H1 (cell line): ENCODE measurements around the gene ZNF665. TPM values are rescaled to one million over a fixed set of nuclear protein-coding genes. Genes with fewer than 3 reads are reported as not detected.
A peak's percentile ranks its signal among the peaks of the same experiment; 100 is the strongest.

Source experiments
- CTCF ChIA-PET: fragments of 300-600 bp; sonication (Branson Sonifier 250); formaldehyde crosslinking; loops from one replicate; lab custom pipeline; 2021; ENCODE audit not compliant: partially characterized antibody; lab: Charles Lee
- POLR2A ChIA-PET: fragments of 300-600 bp; sonication (Branson Sonifier 250); formaldehyde crosslinking; loops from one replicate; lab custom pipeline; 2021; ENCODE audit warnings: inconsistent platforms; ENCODE audit not compliant: partially characterized antibody; lab: Charles Lee
- DNase-seq, 2 experiments: peaks; one replicate each; pipeline versions ENCODE4 v3.0.0 to v3.0.0-alpha.2; 2010 to 2022; ENCODE audit warnings: low spot score in 2 of 2, low read depth in 1 of 2, mixed read lengths in 1 of 2
- FAIRE-seq: peaks from 2 replicates; lab custom pipeline; 2011; peaks lifted over from hg19 to GRCh38; lab: Jason Lieb, UNC
- H2AFZ ChIP-seq: 2 replicates; pipeline ENCODE4 v1.8.1; 2012; ENCODE audit warnings: low read length, inconsistent platforms
- H2AK5ac ChIP-seq: 2 replicates; pipeline ENCODE4 v1.6.1; 2013; ENCODE audit warnings: low read depth, low read length
- H2BK120ac ChIP-seq: replicated peaks from 2 replicates; pipeline ENCODE3; 2013; ENCODE audit warnings: low read depth, low read length, inconsistent platforms
- H2BK12ac ChIP-seq: 2 replicates; pipeline ENCODE4 v1.6.1; 2013; ENCODE audit warnings: low read depth, low read length
- H2BK15ac ChIP-seq: 2 replicates; pipeline ENCODE4 v1.6.1; 2013; ENCODE audit warnings: low read length
- H2BK20ac ChIP-seq: 2 replicates; pipeline ENCODE4 v1.6.1; 2013; ENCODE audit warnings: low read length
- H2BK5ac ChIP-seq: 2 replicates; pipeline ENCODE4 v1.6.1; 2013; ENCODE audit warnings: low read depth, low read length
- H3K14ac ChIP-seq: 2 replicates; pipeline ENCODE4 v1.6.1; 2013; ENCODE audit warnings: inconsistent platforms; ENCODE audit not compliant: insufficient read length
- H3K18ac ChIP-seq: 2 replicates; pipeline ENCODE4 v1.6.1; 2013; ENCODE audit warnings: low read length; ENCODE audit errors: extremely low read depth
- H3K23ac ChIP-seq: 2 replicates; pipeline ENCODE4 v1.6.1; 2013; ENCODE audit warnings: inconsistent platforms; ENCODE audit not compliant: insufficient read length
- H3K23me2 ChIP-seq: 2 replicates; pipeline ENCODE4 v1.6.1; 2013; ENCODE audit warnings: low read depth, low read length
- H3K27ac ChIP-seq: 2 replicates; pipeline ENCODE4 v1.6.1; 2011; ENCODE audit warnings: low read depth, low read length, inconsistent platforms
- H3K27me3 ChIP-seq, 4 experiments: replicated peaks in 1 of 4; 1 replicate in 1 of 4; 2 replicates in 3 of 4; pipeline versions ENCODE4 v1.6.1 to v1.8.1; 2011 to 2013; ENCODE audit warnings: low read length in 3 of 4, mild to moderate bottlenecking in 3 of 4, inconsistent platforms in 2 of 4, mixed read lengths in 2 of 4, moderate library complexity in 1 of 4; ENCODE audit not compliant: control insufficient read depth in 3 of 4, insufficient read depth in 3 of 4; ENCODE audit errors: extremely low read depth in 1 of 4
- H3K36me3 ChIP-seq, 4 experiments: 2 replicates each; pipeline versions ENCODE4 v1.6.1 to v1.8.1; 2011 to 2013; ENCODE audit warnings: mild to moderate bottlenecking in 4 of 4, low read length in 3 of 4, moderate library complexity in 2 of 4, control low read depth in 1 of 4, inconsistent platforms in 1 of 4; ENCODE audit not compliant: insufficient read depth in 4 of 4, control insufficient read depth in 2 of 4
- H3K4ac ChIP-seq: replicated peaks from 2 replicates; pipeline ENCODE3; 2013; ENCODE audit warnings: low read length, low read depth, mixed read lengths, inconsistent platforms; ENCODE audit not compliant: insufficient read length
- H3K4me1 ChIP-seq, 4 experiments: replicated peaks in 1 of 4; 1 replicate in 1 of 4; 2 replicates in 3 of 4; pipeline versions ENCODE4 v1.6.1 to v1.8.1; 2011 to 2013; ENCODE audit warnings: low read length in 3 of 4, inconsistent platforms in 2 of 4, mixed read lengths in 1 of 4; ENCODE audit not compliant: insufficient read depth in 4 of 4, control insufficient read depth in 3 of 4
- H3K4me2 ChIP-seq, 2 experiments: 2 replicates each; pipeline versions ENCODE4 v1.6.1 to v1.8.1; 2011 to 2013; ENCODE audit warnings: low read depth in 2 of 2, low read length in 2 of 2, control low read depth in 1 of 2, inconsistent platforms in 1 of 2, mild to moderate bottlenecking in 1 of 2; ENCODE audit not compliant: insufficient read depth in 1 of 2
- H3K4me3 ChIP-seq, 4 experiments: fragments of 200-600, 300-600 bp in 1 of 4; sonication (generic), shearing (Covaris generic), sonication (Bioruptor Twin) in 1 of 4; 2 replicates each; pipeline versions ENCODE4 v1.5.1 to v1.8.1; 2011 to 2016; ENCODE audit warnings: low read length in 4 of 4, low read depth in 3 of 4, control low read depth in 2 of 4, inconsistent platforms in 2 of 4, mild to moderate bottlenecking in 2 of 4, mixed read lengths in 1 of 4, moderate library complexity in 1 of 4; ENCODE audit not compliant: insufficient read depth in 2 of 4; ENCODE audit errors: extremely low read depth in 1 of 4
- H3K56ac ChIP-seq: replicated peaks from 2 replicates; pipeline ENCODE3; 2013; ENCODE audit warnings: low read depth, mild to moderate bottlenecking, mixed read lengths, low read length, inconsistent platforms; ENCODE audit not compliant: insufficient read length
- H3K79me1 ChIP-seq: 2 replicates; pipeline ENCODE4 v1.6.1; 2013; ENCODE audit warnings: low read depth, low read length, control low read depth
- H3K79me2 ChIP-seq, 2 experiments: 2 replicates each; pipeline versions ENCODE4 v1.6.1 to v1.8.1; 2012 to 2013; ENCODE audit warnings: low read length in 2 of 2, mild to moderate bottlenecking in 2 of 2, inconsistent platforms in 1 of 2; ENCODE audit not compliant: insufficient read depth in 2 of 2, control insufficient read depth in 1 of 2
- H3K9ac ChIP-seq, 4 experiments: replicated peaks in 1 of 4; 1 replicate in 1 of 4; 2 replicates in 3 of 4; pipeline versions ENCODE4 v1.6.1 to v1.8.1; 2011 to 2013; ENCODE audit warnings: low read depth in 3 of 4, low read length in 3 of 4, control low read depth in 2 of 4, mild to moderate bottlenecking in 2 of 4, moderate library complexity in 2 of 4, inconsistent platforms in 1 of 4; ENCODE audit errors: extremely low read depth in 1 of 4
- H3K9me3 ChIP-seq, 2 experiments: 2 replicates each; pipeline versions ENCODE4 v1.6.1 to v1.8.1; 2012 to 2013; ENCODE audit warnings: mild to moderate bottlenecking in 2 of 2, moderate library complexity in 2 of 2, control low read depth in 1 of 2, inconsistent platforms in 1 of 2, low read depth in 1 of 2, low read length in 1 of 2, mixed read lengths in 1 of 2; ENCODE audit not compliant: insufficient read depth in 2 of 2
- H4K20me1 ChIP-seq, 2 experiments: replicated peaks in 1 of 2; 2 replicates each; pipeline versions ENCODE3 to v1.8.1; 2011 to 2013; ENCODE audit warnings: inconsistent platforms in 2 of 2, low read length in 2 of 2, mild to moderate bottlenecking in 1 of 2; ENCODE audit not compliant: insufficient read depth in 2 of 2, control insufficient read depth in 1 of 2
- H4K5ac ChIP-seq: 2 replicates; pipeline ENCODE4 v1.6.1; 2013; ENCODE audit warnings: low read length, low read depth, mixed read lengths, inconsistent platforms; ENCODE audit not compliant: insufficient read length
- H4K8ac ChIP-seq: 2 replicates; pipeline ENCODE4 v1.8.0; 2013; ENCODE audit warnings: mild to moderate bottlenecking, moderate library complexity, low read length, inconsistent platforms; ENCODE audit not compliant: insufficient read depth; ENCODE audit errors: extremely low read depth
- H4K91ac ChIP-seq: replicated peaks from 2 replicates; pipeline ENCODE3; 2013; ENCODE audit warnings: low read length, mixed read lengths, inconsistent platforms; ENCODE audit not compliant: insufficient read length
- PHF8 ChIP-seq: fragments of 200-600 bp; sonication (generic); conservative IDR thresholded peaks from 2 replicates; pipeline ENCODE4 v1.7.1; 2012; ENCODE audit warnings: low read depth, mild to moderate bottlenecking, inconsistent platforms, low read length, moderate library complexity
- ZNF274 ChIP-seq: IDR thresholded peaks from 2 replicates; pipeline ENCODE4 v1.7.0; 2012; ENCODE audit warnings: low read length, borderline replicate concordance; ENCODE audit errors: extremely low read depth
- WGBS, 2 experiments: shearing (Covaris generic) in 1 of 2; methylation state at CpG; one replicate each; pipeline versions ENCODE4 v1.1.6 to v1.1.7; 2013 to 2015; ENCODE audit warnings: low lambda C conversion rate in 2 of 2, mixed read lengths in 2 of 2, inconsistent platforms in 1 of 2, low coverage in 1 of 2, missing lambda C conversion rate in 1 of 2; ENCODE audit not compliant: insufficient replicate concordance in 2 of 2, insufficient coverage in 1 of 2, insufficient read length in 1 of 2; ENCODE audit errors: extremely low coverage in 1 of 2, missing lambda C conversion rate in 1 of 2; 5-methylcytosine and 5-hydroxymethylcytosine counted together
- polyA plus RNA-seq, 7 experiments: library from polyadenylated mRNA; depleted of rRNA in 3 of 7; stranded (reverse) in 5 of 7; unstranded in 2 of 7; fragments of >200 nt in 5 of 7; fragments of 200-250 nt in 2 of 7; gene quantifications; 1 replicate in 5 of 7; 2 replicates in 1 of 7; 4 replicates in 1 of 7; pipeline versions ENCODE4 v1.2.1 to v1.2.3, GENCODE V29; 2011 to 2013; ENCODE audit warnings: missing spikeins in 2 of 7, mixed read lengths in 2 of 7
- total RNA-seq: library from RNA; stranded (reverse); fragmentation: NEBNext Ultra II Directional; extraction: Animal tissue kit (Norgen Biotek cat#: 25700); gene quantifications from 2 replicates; pipeline ENCODE4 v1.2.1, GENCODE V29; 2021

Gene ZNF665
- total and polyA plus RNA-seq, 2 of the 8 experiments (the other 6 are each of a cell fraction or from before 2014, with no cell fraction given), result 2.4 to 6.4 TPM

DNA sequence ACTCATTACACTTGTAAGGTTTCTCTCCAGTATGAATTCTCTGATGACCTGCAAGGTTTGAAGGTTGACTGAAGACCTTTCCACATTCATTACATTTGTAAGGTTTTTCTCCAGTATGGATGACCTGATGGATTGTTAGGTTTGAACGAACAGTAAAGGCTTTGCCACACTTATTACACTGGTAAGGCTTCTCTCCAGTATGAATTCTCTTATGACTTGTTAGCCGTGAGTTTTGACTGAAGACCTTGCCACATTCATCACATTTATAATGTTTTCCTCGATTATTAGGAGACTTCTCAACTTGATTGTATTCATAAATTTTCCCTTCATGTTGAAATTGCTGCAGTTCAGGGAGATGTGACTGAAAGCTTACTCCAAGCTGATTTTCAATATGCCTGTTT, 27.5 kb downstream of the ZNF665 start:
- Histone ChIP-seq H2AFZ (no peak overlapping the region), H4K20me1 (no peaks in the 10 kb centered on the region), H3K36me3 (peaks cover 0 to 20% (median 6%) of the 10 kb centered on the region in 4 experiments; a peak in 4 of 8 replicates), H3K9ac (no peak overlapping the region), H4K5ac (no peak overlapping the region), H3K27ac (no peak overlapping the region), H3K79me2 (no peaks in the 10 kb centered on the region), H3K9me3 (peaks cover 34 to 46% of the 10 kb centered on the region in 2 experiments), H2BK5ac (no peak overlapping the region), H2BK15ac (no peak overlapping the region), H3K14ac (no peak overlapping the region), H2BK20ac (no peak overlapping the region), H2BK120ac (no peak overlapping the region), H3K23ac (no peak overlapping the region), H3K56ac (no peak overlapping the region), H3K79me1 (no peaks in the 10 kb centered on the region), H3K18ac (no peak overlapping the region), H3K23me2 (no peaks in the 10 kb centered on the region), H4K8ac (no peak overlapping the region), H3K4me2 (no peak overlapping the region), H2AK5ac (no peak overlapping the region), H3K4ac (no peak overlapping the region), H4K91ac (no peak overlapping the region), H3K4me3 (no peak overlapping the region), H3K27me3 (no peaks in the 10 kb centered on the region), H3K4me1 (no peaks in the 10 kb centered on the region), H2BK12ac (no peak overlapping the region)
- FAIRE-seq (no peak), DNase-seq (no peak)
- ChIA-PET CTCF (interaction anchor here (0.6 kb wide), 1 partner anchor 631 kb away, joined by 4 read pairs; no protein-coding TSS in a partner anchor), POLR2A (no interaction called here)
- TF ChIP-seq ZNF274 (peak; percentile 93), PHF8 (no peak)
- 89% methylated on average over 3 of the region's 3 CpGs; no CpG with 5 or more reads in 1 of the 2 experiments for WGBS, 2 experiments
